Nephron progenitor cell (in vitro differentiated cells): Measurements from ENCODE around the gene CCNE1.
A peak's percentile ranks its signal among the peaks of the same experiment; 100 is the strongest.

Experiments
- DNase-seq: peaks from one replicate; pipeline ENCODE4 v3.0.0; 2021
- H3K27ac Mint-ChIP-seq: 2 replicates; pipeline ENCODE4 v1.8.0; 2021; ENCODE audit warnings: mild to moderate bottlenecking, moderate library complexity, mixed read lengths
- H3K27me3 Mint-ChIP-seq: 2 replicates; pipeline ENCODE4 v1.8.0; 2021; ENCODE audit warnings: mild to moderate bottlenecking, low read depth, mixed read lengths; ENCODE audit not compliant: poor library complexity
- H3K36me3 Mint-ChIP-seq: 2 replicates; pipeline ENCODE4 v1.8.0; 2021; ENCODE audit warnings: low read depth, mixed read lengths
- H3K4me1 Mint-ChIP-seq: 2 replicates; pipeline ENCODE4 v1.8.0; 2021; ENCODE audit warnings: mixed read lengths
- H3K4me3 Mint-ChIP-seq: 2 replicates; pipeline ENCODE4 v1.8.0; 2021; ENCODE audit warnings: mild to moderate bottlenecking, moderate library complexity, mixed read lengths
- H3K9me3 Mint-ChIP-seq: 2 replicates; pipeline ENCODE4 v1.8.0; 2021; ENCODE audit warnings: mild to moderate bottlenecking, moderate library complexity, mixed read lengths
- TF ChIP-seq, protein P1 (sequence below): fragments of 200-600 bp; sonication (generic); IDR thresholded peaks from 2 replicates; pipeline ENCODE4 v1.5.0; 2021; ENCODE audit warnings: antibody characterized with exemption

Gene CCNE1

DNA sequence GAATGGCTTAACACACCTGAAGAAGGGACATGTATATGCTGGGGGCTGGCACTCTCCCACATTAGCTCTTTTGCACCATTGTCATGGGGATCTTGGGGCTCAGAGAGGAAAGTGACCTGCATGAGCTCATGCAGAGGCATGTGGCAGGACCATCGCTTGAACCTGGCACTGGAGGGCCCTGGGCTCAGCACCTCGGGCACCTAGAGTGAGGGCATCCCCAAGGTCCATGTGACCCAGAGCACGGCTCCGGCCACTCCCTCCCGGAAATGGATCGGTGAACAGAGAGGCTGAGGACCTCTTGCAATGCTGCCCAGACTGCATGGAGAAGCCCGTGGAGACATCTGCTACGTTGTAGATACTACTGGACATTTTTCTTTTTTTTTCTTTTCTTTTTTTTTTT is 38.6 kb upstream of the CCNE1 start:
- Mint-ChIP-seq H3K9me3 (no peaks in the 10 kb centered on the region), H3K4me3 (no peak overlapping the region), H3K4me1 (peaks cover 38% of the 10 kb centered on the region), H3K27me3 (peaks cover 9% of the 10 kb centered on the region), H3K27ac (no peak overlapping the region), H3K36me3 (no peaks in the 10 kb centered on the region)
- DNase-seq: no peak
- TF ChIP-seq, protein P1, sequence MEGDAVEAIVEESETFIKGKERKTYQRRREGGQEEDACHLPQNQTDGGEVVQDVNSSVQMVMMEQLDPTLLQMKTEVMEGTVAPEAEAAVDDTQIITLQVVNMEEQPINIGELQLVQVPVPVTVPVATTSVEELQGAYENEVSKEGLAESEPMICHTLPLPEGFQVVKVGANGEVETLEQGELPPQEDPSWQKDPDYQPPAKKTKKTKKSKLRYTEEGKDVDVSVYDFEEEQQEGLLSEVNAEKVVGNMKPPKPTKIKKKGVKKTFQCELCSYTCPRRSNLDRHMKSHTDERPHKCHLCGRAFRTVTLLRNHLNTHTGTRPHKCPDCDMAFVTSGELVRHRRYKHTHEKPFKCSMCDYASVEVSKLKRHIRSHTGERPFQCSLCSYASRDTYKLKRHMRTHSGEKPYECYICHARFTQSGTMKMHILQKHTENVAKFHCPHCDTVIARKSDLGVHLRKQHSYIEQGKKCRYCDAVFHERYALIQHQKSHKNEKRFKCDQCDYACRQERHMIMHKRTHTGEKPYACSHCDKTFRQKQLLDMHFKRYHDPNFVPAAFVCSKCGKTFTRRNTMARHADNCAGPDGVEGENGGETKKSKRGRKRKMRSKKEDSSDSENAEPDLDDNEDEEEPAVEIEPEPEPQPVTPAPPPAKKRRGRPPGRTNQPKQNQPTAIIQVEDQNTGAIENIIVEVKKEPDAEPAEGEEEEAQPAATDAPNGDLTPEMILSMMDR: no peak

DNA sequence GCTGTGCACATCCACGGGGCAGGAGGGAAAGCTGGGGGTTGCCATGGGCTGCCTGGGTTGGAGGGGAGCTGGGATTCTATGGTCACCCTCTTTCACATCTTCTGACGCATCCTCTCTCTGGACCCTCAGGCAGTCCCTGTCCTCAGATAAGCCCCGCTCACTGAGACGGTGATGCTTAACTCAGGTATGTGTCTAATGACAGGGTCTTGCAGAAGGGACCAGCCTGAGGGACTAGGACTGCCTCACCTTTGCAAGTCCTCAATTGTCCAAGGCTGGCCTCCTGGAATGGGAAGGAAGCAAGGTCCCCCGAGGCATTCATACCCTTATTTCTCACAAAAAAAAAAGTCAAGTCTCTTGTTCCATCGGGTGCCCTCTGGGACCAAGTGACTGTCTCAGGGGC is 37.7 kb upstream of the CCNE1 start:
- H3K36me3 Mint-ChIP-seq: no peaks in the 10 kb centered on the region
- H3K9me3 Mint-ChIP-seq: no peaks in the 10 kb centered on the region
- H3K27ac Mint-ChIP-seq: peak overlapping the region; percentile 98
- peaks cover 10% of the 10 kb centered on the region for H3K27me3 Mint-ChIP-seq
- peaks cover 41% of the 10 kb centered on the region for H3K4me1 Mint-ChIP-seq
- DNase-seq: no peak
- TF ChIP-seq, protein P1: no peak
- no peak overlapping the region for H3K4me3 Mint-ChIP-seq

DNA sequence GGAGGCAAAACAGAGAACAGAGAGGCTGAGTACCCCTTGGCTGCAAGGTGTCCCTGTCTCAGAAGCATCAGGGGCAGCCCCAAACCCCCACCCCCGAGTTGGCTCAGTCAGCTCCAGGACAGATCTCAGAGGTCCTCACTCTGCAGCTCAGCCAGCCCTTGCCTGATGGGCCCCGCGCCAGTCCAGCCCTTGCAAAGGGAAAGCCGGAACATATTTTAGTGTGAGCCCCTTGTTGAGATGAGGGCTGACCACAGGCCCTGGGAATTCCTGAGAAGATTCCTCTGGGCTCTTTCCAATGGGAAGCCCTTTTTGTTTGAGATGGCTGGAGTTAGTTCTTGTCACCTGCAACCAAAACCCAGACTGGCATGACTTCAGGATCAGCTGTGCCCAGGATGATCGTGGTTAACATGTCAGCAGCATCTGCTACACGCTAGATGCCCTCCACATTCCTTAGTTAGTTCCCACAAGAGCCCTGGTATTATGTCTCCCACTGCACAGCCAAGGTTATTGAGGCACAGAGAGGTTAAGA is 33.9 kb upstream of the CCNE1 start:
- Mint-ChIP-seq H3K27me3 (peaks cover 13% of the 10 kb centered on the region), H3K4me1 (peaks cover 51% of the 10 kb centered on the region), H3K4me3 (no peak overlapping the region), H3K36me3 (no peaks in the 10 kb centered on the region), H3K27ac (no peak overlapping the region), H3K9me3 (no peaks in the 10 kb centered on the region)
- DNase-seq: no peak
- TF ChIP-seq, protein P1: no peak

DNA sequence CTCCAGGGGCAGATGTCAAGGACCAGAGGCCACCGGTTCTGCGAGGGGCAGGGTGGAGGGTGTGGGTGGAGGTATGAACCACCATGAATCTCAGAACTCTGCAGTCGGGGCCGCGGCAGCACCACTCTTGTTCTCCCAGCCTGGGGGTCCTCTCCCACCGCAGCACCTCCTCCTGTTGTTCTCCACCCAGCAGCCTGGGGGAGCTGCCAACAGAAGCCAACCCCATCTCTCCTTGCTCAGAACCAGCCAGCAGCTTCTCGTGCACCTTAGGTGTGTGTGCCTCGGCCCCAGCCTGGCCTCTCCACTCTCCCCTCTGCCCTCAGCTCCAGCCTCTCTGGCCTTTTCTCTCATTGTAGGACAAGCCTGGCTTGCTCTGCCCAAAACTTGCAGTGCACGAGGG is 31.9 kb upstream of the CCNE1 start:
- Mint-ChIP-seq H3K27ac (peak overlapping the region; percentile 83), H3K4me1 (peaks cover 34% of the 10 kb centered on the region), H3K36me3 (no peaks in the 10 kb centered on the region), H3K9me3 (no peaks in the 10 kb centered on the region), H3K4me3 (no peak overlapping the region), H3K27me3 (peaks cover 18% of the 10 kb centered on the region)
- TF ChIP-seq, protein P1: no peak
- no peak for DNase-seq

DNA sequence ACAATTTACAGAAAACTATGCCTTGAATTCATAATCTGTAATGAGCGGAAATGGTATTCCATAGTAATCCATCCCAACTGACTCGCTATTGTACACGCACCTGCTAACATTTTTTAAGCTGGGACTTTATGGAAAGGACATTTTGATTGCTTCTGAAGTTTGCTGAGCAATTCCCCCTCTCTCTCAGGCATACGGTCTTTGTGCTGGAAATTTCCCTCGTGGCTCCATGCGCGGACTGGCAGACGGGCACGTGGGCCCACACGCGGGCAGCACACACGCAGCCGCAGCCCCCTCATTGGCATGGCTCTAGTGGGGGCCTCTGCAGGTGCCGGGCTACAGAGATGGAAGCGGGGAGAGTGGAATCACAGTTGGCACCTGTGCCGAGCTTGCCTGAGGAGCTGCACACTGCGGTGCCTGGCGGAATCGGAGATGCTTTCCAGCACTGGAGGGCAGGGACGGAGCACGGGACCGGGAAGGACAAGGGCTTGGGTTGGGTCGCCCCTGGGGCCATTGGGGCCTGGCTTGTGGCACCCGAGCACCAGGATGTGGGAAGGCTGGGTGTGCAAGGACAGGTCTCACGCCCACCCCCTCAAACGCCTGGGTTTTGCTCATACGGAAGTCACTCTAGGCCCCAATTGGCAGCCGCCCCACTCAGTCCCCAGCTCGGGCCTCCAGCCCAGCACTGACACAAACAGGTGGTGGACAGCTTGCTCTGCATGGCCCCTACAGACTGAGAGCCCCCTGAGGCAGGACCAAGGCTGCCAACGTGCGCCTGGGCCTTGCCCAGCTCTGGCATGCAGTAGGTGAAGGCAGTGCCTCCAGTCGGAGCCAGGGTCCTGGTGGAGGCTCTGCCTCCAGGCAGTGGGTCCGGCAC is 30.2 kb upstream of the CCNE1 start:
- Mint-ChIP-seq H3K4me3 (no peak overlapping the region), H3K27me3 (peaks cover 17% of the 10 kb centered on the region), H3K9me3 (no peaks in the 10 kb centered on the region), H3K27ac (no peak overlapping the region), H3K36me3 (no peaks in the 10 kb centered on the region), H3K4me1 (peaks cover 35% of the 10 kb centered on the region)
- TF ChIP-seq, protein P1: no peak
- DNase-seq: no peak

DNA sequence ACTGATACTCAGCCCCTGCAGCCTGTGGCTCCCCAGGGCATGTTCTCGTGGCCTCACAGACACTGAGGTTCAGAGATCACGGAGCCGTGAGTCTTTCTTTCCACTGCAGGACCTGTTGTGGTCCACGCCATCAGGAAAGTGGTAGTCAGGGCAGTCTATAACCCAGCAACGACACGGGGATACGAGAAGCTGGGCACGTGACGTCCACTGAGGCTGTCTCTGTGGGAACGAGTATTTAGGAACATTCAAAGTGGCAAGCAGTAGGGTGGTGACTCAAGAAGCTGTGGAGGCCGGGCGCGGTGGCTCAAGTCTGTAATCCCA is 29.6 kb upstream of the CCNE1 start:
- DNase-seq: no peak
- Mint-ChIP-seq H3K4me3 (no peak overlapping the region), H3K9me3 (no peaks in the 10 kb centered on the region), H3K27me3 (peaks cover 17% of the 10 kb centered on the region), H3K4me1 (peaks cover 41% of the 10 kb centered on the region), H3K27ac (no peak overlapping the region), H3K36me3 (no peaks in the 10 kb centered on the region)
- TF ChIP-seq, protein P1: no peak
